HG02973 (cell line): Measurements from ENCODE around the gene KLK12.

Experiments used
- ATAC-seq: cut with Tn5 transposase; IDR thresholded peaks from one replicate; pipeline ENCODE4 v1.9.1; 2021; ENCODE audit warnings: moderate library complexity; ENCODE audit not compliant: unreplicated experiment

The KLK12 gene

GRCh38 chr19:50983625-50984292 is 51.0 kb downstream of the KLK12 start, which contains the start of gene KLK7:
KLK7 (minus strand) TSS chr19:50983917; CDS start chr19:50982399, 1,518 bp downstream.
- no peak for ATAC-seq

DNA sequence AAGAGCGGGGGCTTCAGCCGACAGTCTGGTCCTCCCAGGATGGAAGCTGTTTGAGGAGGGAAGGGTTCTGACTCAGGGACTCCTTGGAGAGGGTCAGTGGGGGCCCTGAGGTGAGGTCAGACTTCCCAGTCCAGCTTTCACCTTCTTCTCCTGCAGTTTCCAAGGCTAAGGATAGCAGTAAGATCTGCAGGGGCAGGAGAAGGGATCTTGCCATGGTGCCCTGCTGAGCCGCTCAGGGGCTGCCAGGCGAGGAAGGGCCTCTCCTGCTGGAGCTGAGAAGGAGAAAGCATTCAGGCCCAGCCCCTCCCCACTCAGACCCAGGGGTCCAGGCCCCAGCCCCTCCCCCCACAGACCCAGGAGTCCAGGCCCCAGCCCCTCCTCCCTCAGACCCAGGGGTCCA is 52.6 kb downstream of the KLK12 start:
- no peak for ATAC-seq

- ATAC-seq, result no peak
These were observed 53.1 kb downstream of the KLK12 start for GRCh38 chr19:50981587-50982146.

GRCh38 chr19:50980208-50980607 is 54.6 kb downstream of the KLK12 start:
- no peak for ATAC-seq

DNA sequence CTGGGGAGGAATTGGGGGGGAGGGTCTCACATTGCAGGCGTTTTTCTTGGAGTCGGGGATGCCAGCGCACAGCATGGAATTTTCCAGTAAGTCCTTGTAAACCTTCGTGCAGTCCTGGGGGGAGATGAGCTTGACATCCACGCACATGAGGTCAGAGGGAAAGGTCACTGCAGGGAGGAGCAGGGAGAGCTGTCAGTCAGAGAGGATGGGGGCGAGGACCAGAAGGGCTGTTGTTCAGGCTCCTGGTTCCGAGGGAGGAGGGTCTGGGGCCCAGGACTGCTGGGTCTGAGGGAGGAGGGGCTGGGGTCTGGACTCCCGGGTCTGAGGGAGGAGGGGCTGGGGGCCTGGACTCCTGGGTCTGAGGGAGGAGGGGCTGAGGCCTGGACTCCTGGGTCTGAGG is 55.0 kb downstream of the KLK12 start:
- no peak for ATAC-seq
